ENCODE data around the gene GADD45GIP1.
A peak's percentile ranks its signal among the peaks of the same experiment; 100 is the strongest.

The GADD45GIP1 gene

DNA sequence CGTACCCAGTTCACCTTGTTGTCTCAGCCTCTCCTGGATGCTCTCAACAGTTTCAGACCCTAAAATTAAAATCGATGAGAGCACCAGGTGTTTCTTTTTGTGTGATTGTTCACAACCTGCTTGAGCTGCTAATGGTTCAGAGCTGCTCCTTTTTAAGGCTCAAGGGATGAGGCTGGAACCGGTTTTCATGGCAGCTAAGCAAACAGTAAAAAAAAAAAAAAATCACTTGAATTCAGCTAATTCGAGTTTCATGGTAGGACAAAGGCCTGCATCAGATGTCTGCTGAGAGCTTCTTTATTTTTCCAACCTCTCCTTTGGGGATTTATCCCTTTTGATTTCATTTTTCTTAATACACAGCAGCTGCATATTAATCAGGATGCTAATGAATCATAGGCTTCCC is 44.5 kb downstream of the GADD45GIP1 start:
- no peaks in the 10 kb centered on the region for H3K9me3 ChIP-seq (ENCODE audit: control insufficient read depth in 2 of 2, low read length in 2 of 2)
- H3K4me1 ChIP-seq (ENCODE audit: control insufficient read depth in 2 of 2, insufficient read depth in 2 of 2, low read length in 2 of 2): peaks cover 5 to 8% of the 10 kb centered on the region in 2 donors
- H3K4me3 ChIP-seq (ENCODE audit: low read length in 2 of 2): no peak overlapping the region
- H3K36me3 ChIP-seq (ENCODE audit: control insufficient read depth in 2 of 2, insufficient read depth in 2 of 2, low read length in 2 of 2): no peaks in the 10 kb centered on the region
- H3K27ac ChIP-seq (ENCODE audit: low read depth in 2 of 2, low read length in 2 of 2): peak overlapping the region; percentile 15 to 64
- H3K9ac ChIP-seq (ENCODE audit: low read depth in 1 of 2, low read length in 2 of 2): peak overlapping the region in 1 of 2 donors; percentile 10
- no peaks in the 10 kb centered on the region for H3K27me3 ChIP-seq (ENCODE audit: control insufficient read depth in 2 of 2, insufficient read depth in 2 of 2, low read length in 2 of 2)

DNA sequence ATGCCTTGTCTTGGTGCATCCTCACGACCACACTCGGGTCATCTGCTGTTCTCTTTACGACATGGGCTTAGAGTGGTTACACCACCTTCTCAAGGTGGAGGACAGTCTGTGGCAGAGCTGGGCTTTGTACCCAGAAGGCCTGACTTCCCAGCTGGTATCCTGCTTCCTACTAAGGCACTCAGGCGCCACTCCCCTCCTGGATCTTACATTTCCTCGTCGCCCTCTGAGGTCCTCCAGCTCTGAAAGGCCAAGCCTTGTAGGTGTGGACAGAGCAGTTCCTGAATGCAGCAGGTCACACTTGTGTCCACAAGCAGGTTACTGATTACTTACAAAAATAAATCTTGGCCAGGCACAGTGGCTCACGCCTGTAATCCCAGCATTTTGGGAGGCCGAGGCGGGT is 49.9 kb downstream of the GADD45GIP1 start:
- no peaks in the 10 kb centered on the region for H3K36me3 ChIP-seq (ENCODE audit: control insufficient read depth in 2 of 2, insufficient read depth in 2 of 2, low read length in 2 of 2)
- no peak overlapping the region for H3K9ac ChIP-seq (ENCODE audit: low read depth in 1 of 2, low read length in 2 of 2)
- H3K4me1 ChIP-seq (ENCODE audit: control insufficient read depth in 2 of 2, insufficient read depth in 2 of 2, low read length in 2 of 2): peaks cover 0 to under 1% of the 10 kb centered on the region in 2 donors
- no peak overlapping the region for H3K4me3 ChIP-seq (ENCODE audit: low read length in 2 of 2)
- H3K27me3 ChIP-seq (ENCODE audit: control insufficient read depth in 2 of 2, insufficient read depth in 2 of 2, low read length in 2 of 2): no peaks in the 10 kb centered on the region
- no peaks in the 10 kb centered on the region for H3K9me3 ChIP-seq (ENCODE audit: control insufficient read depth in 2 of 2, low read length in 2 of 2)
- H3K27ac ChIP-seq (ENCODE audit: low read depth in 2 of 2, low read length in 2 of 2): peak overlapping the region in 1 of 2 donors; percentile 20

Data from mucosa of rectum (tissue), 2 donors.